OCI-M2 (cell line): ENCODE results near the gene NTPCR.
"Not testable (repeated sequence)": the region's sequence is repeated elsewhere in the genome, so short reads cannot be mapped to it uniquely, and the experiment has no call there.

Source experiments
- DNase-seq: peaks from one replicate; lab custom pipeline; 2025; ENCODE audit not compliant: unreplicated experiment; lab: John Stamatoyannopoulos, UW

The NTPCR gene, protein sequence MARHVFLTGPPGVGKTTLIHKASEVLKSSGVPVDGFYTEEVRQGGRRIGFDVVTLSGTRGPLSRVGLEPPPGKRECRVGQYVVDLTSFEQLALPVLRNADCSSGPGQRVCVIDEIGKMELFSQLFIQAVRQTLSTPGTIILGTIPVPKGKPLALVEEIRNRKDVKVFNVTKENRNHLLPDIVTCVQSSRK

GRCh38 chr1:232950197-232951176 lies at the start of gene NTPCR:
NTPCR (plus strand) TSS chr1:232950611; CDS start chr1:232950711, 100 bp downstream.
- peak; percentile 72 for DNase-seq

DNA sequence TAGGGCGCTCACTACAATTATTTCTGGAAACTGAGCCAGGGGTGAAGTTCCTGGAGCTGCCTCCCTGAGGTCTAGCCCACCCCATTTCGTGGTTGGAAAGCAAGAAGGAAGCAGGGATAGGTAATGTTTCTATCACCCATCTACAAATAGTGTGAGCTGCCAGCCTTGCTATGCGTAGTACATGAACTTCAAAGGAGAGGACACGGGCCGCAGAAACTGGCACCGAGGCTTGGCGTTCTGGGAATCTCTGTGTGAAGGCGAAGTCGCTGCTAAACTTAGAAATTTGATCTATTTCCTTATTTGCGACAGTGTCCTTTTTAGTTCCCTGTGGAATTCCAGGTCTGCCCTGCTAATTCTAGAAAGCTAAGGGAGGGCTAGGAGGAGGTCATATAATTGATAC lies 49.6 kb upstream of the NTPCR start:
- no peak for DNase-seq

GRCh38 chr1:232901255-232901654 lies 49.2 kb upstream of the NTPCR start:
- no peak for DNase-seq

DNA sequence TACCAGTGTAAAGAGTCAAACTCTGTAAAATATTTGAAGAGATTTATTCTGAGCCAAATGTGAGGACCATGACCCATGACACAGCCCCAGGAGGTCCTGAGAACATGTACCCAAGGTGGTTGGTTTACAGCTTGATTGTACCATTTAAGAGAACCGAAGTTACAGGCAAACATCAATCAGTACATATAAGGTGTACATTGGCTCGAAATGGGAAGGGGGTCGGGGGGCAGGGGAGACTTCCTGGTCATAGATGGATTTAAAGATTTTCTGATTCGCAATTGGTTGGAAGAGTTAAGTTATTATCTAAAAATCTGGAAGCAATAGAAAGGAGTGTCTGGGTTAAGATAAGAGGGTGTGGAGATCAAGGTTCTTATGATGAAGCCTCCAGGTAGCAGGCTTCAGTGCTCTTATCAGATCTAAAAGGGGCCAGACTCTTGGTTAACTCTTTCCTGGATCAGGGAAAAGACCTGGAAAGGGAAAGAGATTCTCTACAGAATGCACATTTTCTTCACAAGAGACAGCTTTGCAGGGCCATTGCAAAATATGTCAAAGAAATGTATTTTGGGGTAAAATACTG lies 47.5 kb upstream of the NTPCR start:
- no peak for DNase-seq

DNA sequence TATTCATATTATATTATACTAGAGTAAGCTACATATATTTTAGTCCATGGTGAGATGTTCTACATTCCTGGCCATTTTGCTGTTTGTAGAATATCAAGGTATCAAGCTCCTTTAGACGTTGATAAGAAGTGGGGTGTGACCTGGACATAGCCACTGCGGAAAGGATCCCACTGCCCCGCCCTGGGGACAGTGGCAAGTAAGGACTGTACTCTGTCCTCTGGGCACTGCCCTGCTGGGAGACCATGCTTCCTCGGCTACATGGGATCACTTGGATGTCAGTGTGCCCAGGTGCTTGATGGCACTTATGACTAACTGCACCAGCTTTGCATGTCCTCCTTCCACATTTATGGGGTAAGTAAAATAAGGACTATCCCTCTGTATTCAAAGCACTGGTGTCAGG lies 46.3 kb upstream of the NTPCR start:
- DNase-seq, result no peak

DNA sequence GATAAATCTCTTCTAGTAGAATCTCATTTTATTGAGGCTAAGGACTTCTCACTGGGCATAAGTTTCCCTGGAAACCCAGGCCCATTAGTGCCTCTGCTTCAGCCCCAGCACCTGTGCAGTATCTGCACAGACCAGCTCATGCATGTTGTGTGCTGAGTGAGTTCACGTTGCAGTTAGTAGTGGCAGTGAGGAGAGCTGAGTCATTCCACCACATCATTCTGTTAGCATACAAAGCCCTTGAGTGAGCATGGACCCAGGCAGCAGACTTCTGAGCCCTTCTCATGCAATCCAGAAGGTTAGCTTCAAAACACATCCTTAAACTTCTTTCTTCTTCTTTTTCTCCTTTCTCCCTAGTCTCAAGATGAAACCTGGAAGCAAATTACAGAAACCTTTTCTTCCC lies 45.8 kb upstream of the NTPCR start:
- no peak for DNase-seq

- no peak for DNase-seq
Observed at GRCh38 chr1:232905331-232906034, 44.9 kb upstream of the NTPCR start.

DNA sequence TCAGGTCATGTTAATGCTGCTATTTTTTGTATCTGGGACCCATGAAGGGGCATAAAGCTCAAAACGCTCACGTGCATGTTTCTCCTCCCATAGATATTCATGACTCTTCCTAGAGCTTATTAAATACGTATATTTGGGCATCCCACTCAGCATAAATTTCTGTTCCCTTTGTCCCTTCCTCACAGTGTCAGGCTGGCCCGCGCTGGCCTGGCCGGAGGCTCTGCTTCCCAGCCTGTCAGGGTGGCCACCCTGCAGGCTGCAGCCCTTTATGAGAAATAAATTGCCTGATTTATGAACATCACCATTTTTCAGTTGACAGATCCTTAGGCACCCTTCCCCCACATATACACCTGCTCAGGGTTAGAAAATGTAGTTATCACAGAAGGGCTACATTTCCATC lies 44.0 kb upstream of the NTPCR start:
- DNase-seq, result no peak

- no peak for DNase-seq
Observed at GRCh38 chr1:232908831-232909230, 41.6 kb upstream of the NTPCR start.

GRCh38 chr1:232909752-232910151 lies 40.7 kb upstream of the NTPCR start:
- DNase-seq, result no peak

GRCh38 chr1:232911027-232911599 lies 39.3 kb upstream of the NTPCR start:
- DNase-seq, result no peak

DNA sequence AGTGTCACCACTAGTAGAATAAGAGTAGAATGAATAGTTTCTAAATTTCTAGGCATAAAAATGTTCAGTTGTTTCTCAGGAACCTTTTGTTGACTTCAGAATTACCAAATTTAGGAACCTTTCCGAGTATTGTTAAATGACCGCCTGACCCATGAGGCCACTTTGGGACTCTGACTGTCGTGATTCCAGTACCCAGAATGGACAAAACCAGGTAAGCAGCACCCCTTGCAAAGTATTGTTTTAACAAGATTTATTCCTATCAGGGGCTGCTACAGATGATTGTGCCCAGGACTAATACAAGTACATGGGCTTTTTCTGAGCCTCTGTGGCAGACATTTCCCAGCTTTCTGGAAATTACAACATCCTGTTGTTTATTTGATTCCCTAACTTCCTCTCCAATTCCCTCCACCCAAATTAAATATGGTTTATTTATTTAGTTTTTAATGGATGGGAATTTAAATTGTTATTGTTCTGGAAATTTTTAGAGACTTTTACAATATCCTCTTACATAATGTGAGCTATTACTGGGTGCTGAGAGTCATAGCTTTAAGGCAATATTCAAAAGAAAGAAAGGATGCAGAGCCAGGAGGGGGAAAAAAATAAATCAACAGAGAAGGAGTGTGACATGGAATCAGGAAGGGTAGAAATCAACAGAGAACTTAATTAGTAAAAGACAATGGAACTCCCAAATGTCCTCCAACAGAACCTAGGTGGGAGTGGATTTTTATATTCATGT lies 37.4 kb upstream of the NTPCR start:
- no peak for DNase-seq

GRCh38 chr1:232914271-232914670 lies 36.1 kb upstream of the NTPCR start:
- not testable (repeated sequence) for DNase-seq

DNA sequence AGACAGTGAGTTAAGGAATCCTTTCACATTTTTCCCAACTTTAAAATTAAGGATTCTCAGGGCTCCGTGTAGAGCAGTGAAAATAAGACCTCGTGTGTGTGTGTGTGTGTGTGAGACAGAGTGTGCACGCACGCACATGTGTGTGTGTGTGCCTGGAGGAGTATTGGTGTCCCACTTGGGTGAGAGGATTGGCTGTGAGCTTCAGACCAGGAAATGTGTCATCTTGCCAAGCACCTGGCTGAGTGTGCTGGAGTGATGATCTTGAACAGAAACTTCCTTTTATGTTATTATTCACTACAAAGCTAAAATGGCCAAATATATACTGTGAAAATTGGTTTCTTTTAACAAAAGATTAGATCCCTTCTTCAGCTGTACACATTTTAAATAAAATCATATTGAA lies 35.2 kb upstream of the NTPCR start:
- no peak for DNase-seq

GRCh38 chr1:232917053-232917452 lies 33.4 kb upstream of the NTPCR start:
- DNase-seq, result no peak

DNA sequence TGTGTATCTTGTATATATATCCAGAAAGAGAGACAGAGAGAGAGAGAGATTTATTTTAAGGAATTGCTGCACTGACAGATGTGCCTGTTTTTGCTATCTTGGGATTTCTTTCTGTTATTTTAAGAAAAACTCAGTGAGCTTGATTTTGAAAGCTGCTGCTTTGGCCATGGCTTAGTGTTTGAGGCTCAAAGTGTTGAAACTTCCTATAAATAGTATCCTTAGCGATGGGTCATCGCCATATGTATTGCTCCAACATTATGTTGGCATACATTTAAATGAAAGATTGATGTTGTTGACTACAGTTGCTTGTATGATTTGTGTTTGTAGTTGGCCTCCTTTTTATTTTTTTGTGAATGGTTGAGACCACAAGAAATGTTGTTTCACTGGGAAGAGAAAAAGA lies 29.0 kb upstream of the NTPCR start:
- no peak for DNase-seq

DNA sequence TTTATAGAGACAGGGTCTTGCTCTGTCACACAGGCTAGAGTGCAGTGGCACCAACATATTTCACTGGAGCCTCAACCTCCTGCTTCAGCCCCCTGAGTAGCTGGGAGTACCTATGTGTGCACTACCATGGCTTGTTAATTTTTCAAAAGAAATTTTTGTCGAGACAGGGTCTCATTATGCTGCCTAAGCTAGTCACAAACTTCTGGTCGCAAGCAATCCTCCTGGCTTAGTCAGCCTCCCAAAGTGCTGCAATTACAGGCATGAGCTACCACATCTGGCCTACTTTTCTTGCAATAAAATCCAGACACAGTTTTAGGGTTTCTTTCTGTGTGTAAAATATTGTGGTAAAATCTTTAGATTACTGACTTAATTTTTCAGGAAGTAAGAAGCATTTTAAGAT lies 27.9 kb upstream of the NTPCR start:
- DNase-seq, result no peak

DNA sequence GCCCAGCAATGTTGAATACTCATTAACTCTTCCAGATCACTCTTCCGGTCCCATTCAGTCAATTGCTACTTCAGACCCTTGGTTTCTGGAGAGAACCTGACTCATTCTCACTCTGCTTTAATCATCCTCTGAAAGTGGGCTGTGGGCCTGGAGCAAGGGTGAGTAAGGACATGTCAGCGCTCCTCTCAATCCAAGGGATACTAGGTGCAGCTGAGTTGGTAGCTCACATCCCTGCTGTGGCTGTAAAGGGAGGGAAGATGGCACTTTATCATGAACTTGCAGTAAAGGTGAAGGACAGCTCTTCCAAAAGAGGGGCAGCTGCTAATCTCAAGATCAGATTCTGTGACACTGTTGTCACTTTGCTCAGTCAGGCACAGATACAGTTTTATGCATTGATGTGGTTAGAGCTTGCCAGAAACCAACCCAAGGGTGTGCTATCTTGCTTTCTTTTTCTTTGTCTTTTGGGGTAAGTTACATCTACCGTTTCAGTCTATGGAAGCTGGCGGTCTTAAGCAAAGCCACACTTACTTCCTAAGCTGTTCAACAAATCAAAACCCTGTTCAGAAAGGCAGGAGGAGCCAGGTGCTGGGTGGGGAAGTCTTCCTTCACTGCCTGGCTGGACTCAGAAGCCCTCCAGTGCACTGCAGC lies 26.5 kb upstream of the NTPCR start:
- DNase-seq, result no peak

DNA sequence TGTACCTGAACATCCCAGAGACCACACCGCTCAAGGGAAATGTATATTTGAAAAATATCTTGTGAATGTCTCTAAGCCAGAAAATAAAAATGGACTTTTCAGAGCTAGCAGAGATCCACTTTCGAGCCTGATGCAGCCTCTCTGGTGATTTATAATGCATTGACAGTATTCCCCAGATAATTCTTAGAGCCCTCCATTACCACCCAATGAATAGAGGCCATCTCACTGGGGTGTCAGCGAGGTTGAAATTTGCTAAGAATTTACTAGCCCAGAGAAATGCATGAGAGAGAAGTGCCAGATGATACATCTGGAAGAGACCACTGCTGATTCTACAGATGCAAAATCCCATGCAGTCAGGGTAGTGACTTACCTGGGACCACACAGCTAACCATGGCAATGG lies 25.5 kb upstream of the NTPCR start:
- DNase-seq, result no peak
